ENCODE measurements around the gene NPEPL1.

DNA sequence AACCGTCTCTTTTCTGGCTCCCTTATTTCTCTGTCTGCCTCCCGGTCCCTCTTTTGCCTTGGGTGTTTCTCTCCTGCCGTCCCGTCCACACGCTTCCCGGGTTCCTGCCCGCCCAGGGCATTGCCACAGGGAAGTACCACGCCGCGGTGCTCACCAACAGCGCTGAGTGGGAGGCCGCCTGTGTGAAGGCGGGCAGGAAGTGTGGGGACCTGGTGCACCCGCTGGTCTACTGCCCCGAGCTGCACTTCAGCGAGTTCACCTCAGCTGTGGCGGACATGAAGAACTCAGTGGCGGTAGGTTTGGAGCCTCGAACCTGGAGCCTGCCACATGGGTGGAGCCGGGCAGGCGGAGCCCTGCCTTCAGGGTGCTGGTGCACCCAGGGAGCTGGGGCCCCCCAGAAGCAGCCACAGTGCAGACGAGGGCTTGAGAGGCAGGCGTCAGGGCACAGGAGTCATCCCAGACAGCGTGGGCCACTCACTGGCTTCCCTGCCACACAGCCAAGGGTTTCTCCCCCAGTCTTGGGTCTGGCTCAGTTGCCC lies 21.3 kb downstream of the NPEPL1 start:
- no peak for TF ChIP-seq ZSCAN20 (CRISPR knock-in tag; IDR thresholded peaks at IDR 0.05)
- no peak for TF ChIP-seq CHD4 (IDR thresholded peaks at IDR 0.05; ENCODE audit: borderline replicate concordance)
- no peak for TF ChIP-seq CEBPB (IDR thresholded peaks at IDR 0.05)
- TF ChIP-seq, protein P1, sequence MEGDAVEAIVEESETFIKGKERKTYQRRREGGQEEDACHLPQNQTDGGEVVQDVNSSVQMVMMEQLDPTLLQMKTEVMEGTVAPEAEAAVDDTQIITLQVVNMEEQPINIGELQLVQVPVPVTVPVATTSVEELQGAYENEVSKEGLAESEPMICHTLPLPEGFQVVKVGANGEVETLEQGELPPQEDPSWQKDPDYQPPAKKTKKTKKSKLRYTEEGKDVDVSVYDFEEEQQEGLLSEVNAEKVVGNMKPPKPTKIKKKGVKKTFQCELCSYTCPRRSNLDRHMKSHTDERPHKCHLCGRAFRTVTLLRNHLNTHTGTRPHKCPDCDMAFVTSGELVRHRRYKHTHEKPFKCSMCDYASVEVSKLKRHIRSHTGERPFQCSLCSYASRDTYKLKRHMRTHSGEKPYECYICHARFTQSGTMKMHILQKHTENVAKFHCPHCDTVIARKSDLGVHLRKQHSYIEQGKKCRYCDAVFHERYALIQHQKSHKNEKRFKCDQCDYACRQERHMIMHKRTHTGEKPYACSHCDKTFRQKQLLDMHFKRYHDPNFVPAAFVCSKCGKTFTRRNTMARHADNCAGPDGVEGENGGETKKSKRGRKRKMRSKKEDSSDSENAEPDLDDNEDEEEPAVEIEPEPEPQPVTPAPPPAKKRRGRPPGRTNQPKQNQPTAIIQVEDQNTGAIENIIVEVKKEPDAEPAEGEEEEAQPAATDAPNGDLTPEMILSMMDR (IDR thresholded peaks at IDR 0.05), result no peak
- TF ChIP-seq, protein P2, sequence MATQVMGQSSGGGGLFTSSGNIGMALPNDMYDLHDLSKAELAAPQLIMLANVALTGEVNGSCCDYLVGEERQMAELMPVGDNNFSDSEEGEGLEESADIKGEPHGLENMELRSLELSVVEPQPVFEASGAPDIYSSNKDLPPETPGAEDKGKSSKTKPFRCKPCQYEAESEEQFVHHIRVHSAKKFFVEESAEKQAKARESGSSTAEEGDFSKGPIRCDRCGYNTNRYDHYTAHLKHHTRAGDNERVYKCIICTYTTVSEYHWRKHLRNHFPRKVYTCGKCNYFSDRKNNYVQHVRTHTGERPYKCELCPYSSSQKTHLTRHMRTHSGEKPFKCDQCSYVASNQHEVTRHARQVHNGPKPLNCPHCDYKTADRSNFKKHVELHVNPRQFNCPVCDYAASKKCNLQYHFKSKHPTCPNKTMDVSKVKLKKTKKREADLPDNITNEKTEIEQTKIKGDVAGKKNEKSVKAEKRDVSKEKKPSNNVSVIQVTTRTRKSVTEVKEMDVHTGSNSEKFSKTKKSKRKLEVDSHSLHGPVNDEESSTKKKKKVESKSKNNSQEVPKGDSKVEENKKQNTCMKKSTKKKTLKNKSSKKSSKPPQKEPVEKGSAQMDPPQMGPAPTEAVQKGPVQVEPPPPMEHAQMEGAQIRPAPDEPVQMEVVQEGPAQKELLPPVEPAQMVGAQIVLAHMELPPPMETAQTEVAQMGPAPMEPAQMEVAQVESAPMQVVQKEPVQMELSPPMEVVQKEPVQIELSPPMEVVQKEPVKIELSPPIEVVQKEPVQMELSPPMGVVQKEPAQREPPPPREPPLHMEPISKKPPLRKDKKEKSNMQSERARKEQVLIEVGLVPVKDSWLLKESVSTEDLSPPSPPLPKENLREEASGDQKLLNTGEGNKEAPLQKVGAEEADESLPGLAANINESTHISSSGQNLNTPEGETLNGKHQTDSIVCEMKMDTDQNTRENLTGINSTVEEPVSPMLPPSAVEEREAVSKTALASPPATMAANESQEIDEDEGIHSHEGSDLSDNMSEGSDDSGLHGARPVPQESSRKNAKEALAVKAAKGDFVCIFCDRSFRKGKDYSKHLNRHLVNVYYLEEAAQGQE (IDR thresholded peaks at IDR 0.05), result no peak
- TF ChIP-seq TFCP2L1 (CRISPR knock-in tag; IDR thresholded peaks at IDR 0.05), result no peak

Data from A549 (cell line).